Glutamatergic neuron (in vitro differentiated cells): Measurements from ENCODE around the gene BPI. TPM values are rescaled to one million over a fixed set of nuclear protein-coding genes. Genes with fewer than 3 reads are reported as not detected.
"Not testable (repeated sequence)": the region's sequence is repeated elsewhere in the genome, so short reads cannot be mapped to it uniquely, and the experiment has no call there.

Experiments
- DNase-seq: peaks from one replicate; pipeline ENCODE4 v3.0.0; 2022
- H3K27ac Mint-ChIP-seq: one replicate; pipeline ENCODE4 v1.8.0; 2020; ENCODE audit warnings: mild to moderate bottlenecking, mixed read lengths, inconsistent platforms; ENCODE audit not compliant: unreplicated experiment
- H3K27me3 Mint-ChIP-seq: one replicate; pipeline ENCODE4 v1.8.0; 2020; ENCODE audit warnings: mild to moderate bottlenecking, moderate library complexity, mixed read lengths, inconsistent platforms; ENCODE audit not compliant: unreplicated experiment
- H3K36me3 Mint-ChIP-seq: one replicate; pipeline ENCODE4 v1.8.0; 2020; ENCODE audit warnings: mild to moderate bottlenecking, mixed read lengths, inconsistent platforms; ENCODE audit not compliant: unreplicated experiment
- H3K4me1 Mint-ChIP-seq: one replicate; pipeline ENCODE4 v1.8.0; 2020; ENCODE audit warnings: mild to moderate bottlenecking, low read depth, mixed read lengths, inconsistent platforms; ENCODE audit not compliant: unreplicated experiment
- H3K4me3 Mint-ChIP-seq: one replicate; pipeline ENCODE4 v1.8.0; 2020; ENCODE audit warnings: mild to moderate bottlenecking, mixed read lengths, inconsistent platforms; ENCODE audit not compliant: unreplicated experiment
- H3K9me3 Mint-ChIP-seq: one replicate; pipeline ENCODE4 v1.8.0; 2020; ENCODE audit warnings: mild to moderate bottlenecking, moderate library complexity, mixed read lengths, inconsistent platforms; ENCODE audit not compliant: unreplicated experiment
- CTCF ChIP-seq: fragments of 200-600 bp; sonication (generic); IDR thresholded peaks from one replicate; pipeline ENCODE4 v1.5.0; 2021; ENCODE audit not compliant: partially characterized antibody, unreplicated experiment
- total RNA-seq: library from RNA; stranded (reverse); fragmentation: NEBNext Ultra II Directional; extraction: Animal tissue kit (Norgen Biotek cat#: 25700); gene quantifications from one replicate; pipeline ENCODE4 v1.2.1, GENCODE V29; 2021; ENCODE audit not compliant: unreplicated experiment

The BPI gene
- total RNA-seq, 1 donor from 2014 or later = not detected

- no peak overlapping the region for H3K27ac Mint-ChIP-seq
- no peaks in the 10 kb centered on the region for H3K36me3 Mint-ChIP-seq
- no peaks in the 10 kb centered on the region for H3K9me3 Mint-ChIP-seq
- TF ChIP-seq CTCF = no peak
- no peak for DNase-seq
- H3K4me1 Mint-ChIP-seq = no peaks in the 10 kb centered on the region
- H3K4me3 Mint-ChIP-seq = no peak overlapping the region
- H3K27me3 Mint-ChIP-seq = peaks cover 2% of the 10 kb centered on the region
Observed at GRCh38 chr20:38369389-38369788, 65.4 kb downstream of the BPI start.

GRCh38 chr20:38372806-38373205, 68.8 kb downstream of the BPI start:
- peaks cover 3% of the 10 kb centered on the region for H3K27me3 Mint-ChIP-seq
- DNase-seq = no peak
- no peak overlapping the region for H3K4me3 Mint-ChIP-seq
- TF ChIP-seq CTCF = no peak
- H3K27ac Mint-ChIP-seq = no peak overlapping the region
- H3K4me1 Mint-ChIP-seq = no peaks in the 10 kb centered on the region
- no peaks in the 10 kb centered on the region for H3K36me3 Mint-ChIP-seq
- peaks cover 3% of the 10 kb centered on the region for H3K9me3 Mint-ChIP-seq

GRCh38 chr20:38373231-38373867, 69.4 kb downstream of the BPI start:
- DNase-seq = no peak
- Mint-ChIP-seq H3K27ac (no peak overlapping the region), H3K36me3 (no peaks in the 10 kb centered on the region), H3K4me1 (no peaks in the 10 kb centered on the region), H3K9me3 (peaks cover 3% of the 10 kb centered on the region), H3K27me3 (peaks cover 3% of the 10 kb centered on the region), H3K4me3 (no peak overlapping the region)
- TF ChIP-seq CTCF = no peak

- Mint-ChIP-seq H3K27me3 (peaks cover 3% of the 10 kb centered on the region), H3K27ac (no peak overlapping the region), H3K36me3 (no peaks in the 10 kb centered on the region), H3K4me1 (no peaks in the 10 kb centered on the region), H3K4me3 (no peak overlapping the region), H3K9me3 (peaks cover 3% of the 10 kb centered on the region)
- DNase-seq = no peak
- no peak for TF ChIP-seq CTCF
Observed at GRCh38 chr20:38373898-38374297, 69.9 kb downstream of the BPI start.

- no peak for DNase-seq
- H3K4me1 Mint-ChIP-seq = no peaks in the 10 kb centered on the region
- no peak overlapping the region for H3K4me3 Mint-ChIP-seq
- H3K9me3 Mint-ChIP-seq = peaks cover 3% of the 10 kb centered on the region
- no peaks in the 10 kb centered on the region for H3K36me3 Mint-ChIP-seq
- no peak overlapping the region for H3K27ac Mint-ChIP-seq
- TF ChIP-seq CTCF = no peak
- H3K27me3 Mint-ChIP-seq = peaks cover 3% of the 10 kb centered on the region
Observed at GRCh38 chr20:38377039-38377685, 73.2 kb downstream of the BPI start.

GRCh38 chr20:38377838-38378237, 73.9 kb downstream of the BPI start:
- DNase-seq, H3K36me3 Mint-ChIP-seq, H3K9me3 Mint-ChIP-seq, H3K4me1 Mint-ChIP-seq, H3K4me3 Mint-ChIP-seq, H3K27ac Mint-ChIP-seq, H3K27me3 Mint-ChIP-seq: not testable (repeated sequence)
